Measurements from ENCODE around the gene PLAC8L1.

The PLAC8L1 gene

DNA sequence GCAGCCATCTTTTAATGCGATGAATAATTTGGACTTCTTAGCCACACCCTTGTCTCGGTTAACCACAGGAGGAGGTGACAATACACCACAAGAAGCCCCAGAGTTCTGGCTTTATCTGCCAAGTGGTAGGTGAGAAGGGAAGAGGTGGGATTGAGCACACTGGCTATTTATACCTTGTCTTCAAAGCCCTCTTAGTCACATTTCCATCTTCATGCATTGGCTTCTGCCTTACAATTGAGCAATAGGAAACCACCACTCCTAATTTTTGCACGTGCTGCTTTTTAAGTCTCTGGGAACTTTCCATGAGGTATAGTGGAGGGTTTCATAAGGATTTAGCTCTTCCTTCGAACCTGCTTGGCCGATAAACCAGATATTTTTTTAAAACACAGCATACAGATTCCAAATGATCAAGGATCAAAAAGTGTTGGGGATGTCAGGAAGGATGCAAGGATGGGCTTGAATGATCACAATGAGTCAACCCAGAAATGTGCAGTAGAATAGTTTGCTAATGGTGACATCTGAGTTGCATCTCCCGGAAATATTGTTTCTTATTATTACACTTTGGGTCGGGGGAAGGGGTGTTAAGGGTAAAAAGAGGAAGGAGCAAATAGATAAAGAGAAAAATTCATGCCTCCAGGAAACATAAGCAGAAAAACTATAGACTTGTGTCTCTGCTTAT is 25.5 kb downstream of the PLAC8L1 start:
- DNase-seq (ENCODE audit: low read depth in 3 of 3), result no peak

- no peak for DNase-seq (ENCODE audit: low read depth in 3 of 3)
Observed at GRCh38 chr5:146078566-146078965, 26.8 kb downstream of the PLAC8L1 start.

DNA sequence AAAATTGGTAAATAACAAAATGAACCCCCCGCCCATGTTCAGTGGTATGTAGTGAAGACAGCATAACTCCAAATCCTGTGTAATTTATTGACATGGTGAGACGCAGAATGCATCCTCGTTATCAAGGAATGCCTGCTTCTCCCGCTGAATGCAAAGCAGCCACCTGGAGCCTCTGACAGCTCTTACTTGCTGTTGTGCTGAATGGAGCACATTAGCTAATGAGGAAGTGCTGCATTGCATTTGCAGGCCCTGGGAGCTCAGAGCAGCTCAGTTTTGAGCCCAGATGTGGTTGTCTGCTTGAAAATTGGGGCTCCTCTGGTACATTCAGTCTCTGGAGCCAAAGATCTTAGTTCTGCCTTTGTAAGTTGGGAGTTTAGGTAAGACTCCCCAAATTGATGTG is 28.9 kb downstream of the PLAC8L1 start:
- DNase-seq (ENCODE audit: low read depth in 3 of 3), result no peak

- DNase-seq (ENCODE audit: low read depth in 3 of 3), result no peak
Observed at GRCh38 chr5:146076028-146076427, 29.3 kb downstream of the PLAC8L1 start.

DNA sequence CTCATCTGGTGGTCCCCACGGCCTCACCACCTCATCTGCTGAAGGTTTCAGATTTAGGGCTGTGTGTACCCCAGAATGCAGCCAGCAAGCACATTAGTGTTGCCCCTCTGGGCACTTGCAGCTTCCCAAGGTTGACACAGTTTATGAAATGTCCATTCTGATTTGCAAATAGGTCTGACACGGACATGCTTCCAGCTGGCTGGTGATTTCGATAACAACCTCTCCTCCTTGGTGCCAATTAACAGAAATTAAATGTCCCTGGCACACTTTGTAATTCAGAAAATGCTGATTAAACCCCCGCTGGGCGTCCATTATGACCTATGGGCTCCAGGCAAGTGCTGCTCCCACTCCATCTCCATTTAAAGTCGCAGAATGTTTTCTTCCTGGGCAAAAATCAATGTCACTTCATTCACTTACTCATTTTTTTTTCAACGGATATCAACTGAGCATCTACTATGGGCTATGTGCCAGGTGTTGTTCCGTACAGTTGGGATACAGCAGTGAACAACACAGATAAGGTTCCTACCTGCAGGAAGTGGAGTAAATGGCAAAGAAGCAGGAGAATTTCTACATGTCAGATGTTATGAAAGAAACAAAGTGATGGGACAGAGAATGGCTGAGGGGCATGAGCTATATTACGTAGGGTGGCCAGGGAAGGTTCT is 32.0 kb downstream of the PLAC8L1 start:
- no peak for DNase-seq (ENCODE audit: low read depth in 3 of 3)

- no peak for DNase-seq (ENCODE audit: low read depth in 3 of 3)
Observed at GRCh38 chr5:146072595-146072994, 32.8 kb downstream of the PLAC8L1 start.

- DNase-seq (ENCODE audit: low read depth in 3 of 3), result no peak
Observed at GRCh38 chr5:146071171-146071570, 34.2 kb downstream of the PLAC8L1 start.

- DNase-seq (ENCODE audit: low read depth in 3 of 3), result no peak
Observed at GRCh38 chr5:146070746-146071145, 34.6 kb downstream of the PLAC8L1 start.

GRCh38 chr5:146069780-146070099 is 35.6 kb downstream of the PLAC8L1 start:
- DNase-seq (ENCODE audit: low read depth in 3 of 3), result no peak

- no peak for DNase-seq (ENCODE audit: low read depth in 3 of 3)
Observed at GRCh38 chr5:146068977-146069779, 36.2 kb downstream of the PLAC8L1 start.

GRCh38 chr5:146068206-146068605 is 37.2 kb downstream of the PLAC8L1 start:
- no peak for DNase-seq (ENCODE audit: low read depth in 3 of 3)

DNA sequence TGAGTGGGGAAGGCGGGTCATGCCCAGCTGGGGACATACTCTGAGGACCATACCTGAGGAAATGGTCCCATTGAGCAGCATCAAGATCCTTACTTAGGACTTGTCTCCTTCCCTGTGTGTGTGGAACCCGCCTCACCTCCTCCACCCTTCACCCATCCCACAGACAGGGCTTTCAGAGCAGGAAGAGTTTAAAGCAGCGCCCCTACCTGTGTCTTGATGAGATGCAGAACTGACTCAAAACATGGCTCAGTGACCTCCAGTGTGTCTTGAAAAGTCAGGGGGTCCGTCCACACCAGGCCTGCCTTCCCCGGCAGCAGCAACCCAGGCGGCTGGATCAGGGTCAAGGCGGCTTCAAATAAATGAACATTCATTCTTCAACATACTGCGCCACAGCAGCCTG is 38.4 kb downstream of the PLAC8L1 start:
- DNase-seq (ENCODE audit: low read depth in 3 of 3), result no peak

GRCh38 chr5:146060221-146060585 is 45.2 kb downstream of the PLAC8L1 start:
- DNase-seq (ENCODE audit: low read depth in 3 of 3), result no peak

- no peak for DNase-seq (ENCODE audit: low read depth in 3 of 3)
Observed at GRCh38 chr5:146059460-146060220, 45.7 kb downstream of the PLAC8L1 start.

- DNase-seq (ENCODE audit: low read depth in 3 of 3), result no peak
Observed at GRCh38 chr5:146055432-146055831, 49.9 kb downstream of the PLAC8L1 start.

DNA sequence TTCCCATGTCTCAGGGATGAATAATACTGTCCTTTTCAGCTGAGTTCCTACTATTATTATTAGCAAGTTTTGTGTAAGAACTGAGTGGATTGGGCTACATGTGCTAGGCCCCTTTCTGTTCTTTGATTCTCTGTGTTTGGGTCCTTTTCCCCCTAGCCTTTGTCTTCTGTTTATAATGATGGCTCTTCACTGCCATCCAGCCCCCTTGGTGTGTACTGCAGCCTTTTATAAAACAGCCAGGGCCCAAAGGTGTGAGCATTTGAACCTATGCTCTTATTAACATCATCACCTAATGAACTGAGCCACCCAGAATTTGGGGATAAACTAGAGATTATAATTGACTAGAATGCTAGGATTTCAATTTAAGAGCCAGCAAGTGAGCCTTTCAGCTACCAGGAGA is 52.6 kb downstream of the PLAC8L1 start:
- DNase-seq (ENCODE audit: low read depth in 3 of 3), result no peak

DNA sequence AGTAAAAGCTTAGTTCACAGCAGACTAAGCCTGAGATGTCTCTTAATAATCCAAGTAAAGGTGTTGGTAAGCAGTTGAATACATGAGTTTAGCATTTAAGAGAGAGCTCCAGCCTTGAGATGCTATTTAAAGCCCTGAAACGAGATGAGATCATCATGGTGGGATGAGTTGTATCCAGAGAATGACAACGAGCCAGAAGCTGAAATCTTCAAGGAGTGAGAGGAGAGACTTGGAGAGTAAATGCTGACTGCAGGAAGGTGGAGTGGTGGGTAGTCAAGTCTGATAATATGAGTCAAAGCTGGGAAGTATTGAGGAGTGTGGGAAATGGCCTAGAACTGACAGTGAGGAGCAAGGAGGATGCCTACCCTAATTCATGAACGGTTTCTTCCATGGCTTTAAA is 53.7 kb downstream of the PLAC8L1 start:
- no peak for DNase-seq (ENCODE audit: low read depth in 3 of 3)

DNA sequence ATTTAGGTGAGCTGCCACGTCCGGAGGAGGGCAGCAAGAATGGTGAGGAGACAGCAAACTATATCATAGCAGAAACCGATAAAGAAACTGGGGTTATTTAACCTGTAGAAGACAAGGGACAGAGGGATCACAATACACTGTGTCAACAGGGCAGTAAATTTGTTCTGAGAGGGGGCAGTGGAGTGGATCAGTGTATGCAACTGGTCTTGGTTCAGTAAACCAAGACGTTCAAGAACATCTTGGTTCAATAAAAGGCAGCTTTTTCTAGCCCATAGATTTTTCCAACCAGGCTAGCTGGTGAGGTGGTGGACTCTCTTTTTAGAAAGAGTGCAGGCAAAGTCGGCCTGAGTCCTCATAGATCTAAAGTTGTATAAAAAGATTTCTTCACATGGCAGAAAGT is 55.3 kb downstream of the PLAC8L1 start:
- DNase-seq (ENCODE audit: low read depth in 3 of 3), result no peak

DNA sequence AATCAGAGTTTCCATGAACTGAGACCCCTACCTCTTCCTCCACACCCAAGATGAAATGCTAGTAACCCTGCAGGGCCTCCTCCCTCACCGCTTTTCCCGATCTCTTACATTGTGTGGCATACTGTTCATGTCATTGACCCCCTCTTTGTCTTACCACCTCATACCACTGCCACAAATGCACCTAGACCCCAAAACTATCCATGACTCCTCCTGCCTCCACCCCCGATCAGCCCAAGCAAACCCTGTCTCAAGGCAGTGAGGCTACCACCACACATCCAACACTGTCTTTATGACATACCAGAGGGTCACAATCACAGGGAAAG is 55.7 kb downstream of the PLAC8L1 start:
- DNase-seq (ENCODE audit: low read depth in 3 of 3), result no peak

DNA sequence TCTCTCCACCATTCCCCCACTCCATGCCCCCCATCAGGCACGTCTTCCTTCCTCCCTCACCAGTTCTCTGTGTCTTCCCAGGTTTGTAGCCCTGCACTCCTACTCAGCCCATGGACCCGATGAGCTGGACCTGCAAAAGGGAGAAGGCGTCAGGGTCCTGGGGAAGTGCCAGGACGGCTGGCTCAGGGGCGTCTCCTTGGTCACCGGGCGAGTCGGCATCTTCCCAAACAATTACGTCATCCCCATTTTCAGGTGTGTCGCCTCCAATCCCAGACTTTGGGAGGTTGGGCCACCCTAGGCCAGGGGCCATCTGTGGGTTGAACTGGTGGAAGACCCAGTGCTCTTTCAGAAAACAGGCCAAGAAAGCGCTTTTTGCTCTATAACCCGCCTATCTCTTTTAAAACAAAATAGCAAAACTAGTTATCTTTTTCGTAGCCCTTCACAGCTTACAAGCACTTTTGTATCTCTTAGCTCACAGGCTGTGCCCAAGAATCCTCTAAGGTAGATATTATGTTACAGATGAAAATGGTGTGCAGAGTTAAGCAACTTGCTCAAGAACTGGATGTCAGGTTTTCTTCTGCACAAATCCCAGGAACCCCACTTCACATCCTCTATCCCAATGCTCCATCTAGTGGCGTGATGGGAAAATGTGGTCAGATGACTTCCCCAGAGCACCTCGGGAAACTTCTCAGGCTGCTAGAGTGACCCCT is 56.2 kb downstream of the PLAC8L1 start:
- DNase-seq (ENCODE audit: low read depth in 3 of 3), result no peak

DNA sequence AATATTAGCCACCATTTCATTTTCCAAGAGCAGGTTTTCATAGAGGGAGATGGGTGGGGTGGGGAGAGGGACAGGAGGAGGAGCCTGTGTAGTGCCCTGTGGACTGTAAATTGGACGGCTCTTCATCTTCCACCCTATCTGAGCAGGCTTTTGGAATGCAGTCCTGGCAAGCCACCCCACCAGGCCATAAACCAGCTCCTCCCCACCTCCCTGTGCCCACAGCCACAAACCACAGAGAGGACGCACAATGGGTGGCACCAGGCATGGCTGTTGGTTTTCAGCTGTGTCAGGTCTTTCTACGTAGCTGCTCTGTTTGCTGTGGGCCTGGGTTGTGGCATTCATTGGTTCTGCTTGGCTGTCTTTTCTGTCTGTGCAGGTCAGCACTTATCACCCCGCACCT is 58.0 kb downstream of the PLAC8L1 start:
- no peak for DNase-seq (ENCODE audit: low read depth in 3 of 3)

DNA sequence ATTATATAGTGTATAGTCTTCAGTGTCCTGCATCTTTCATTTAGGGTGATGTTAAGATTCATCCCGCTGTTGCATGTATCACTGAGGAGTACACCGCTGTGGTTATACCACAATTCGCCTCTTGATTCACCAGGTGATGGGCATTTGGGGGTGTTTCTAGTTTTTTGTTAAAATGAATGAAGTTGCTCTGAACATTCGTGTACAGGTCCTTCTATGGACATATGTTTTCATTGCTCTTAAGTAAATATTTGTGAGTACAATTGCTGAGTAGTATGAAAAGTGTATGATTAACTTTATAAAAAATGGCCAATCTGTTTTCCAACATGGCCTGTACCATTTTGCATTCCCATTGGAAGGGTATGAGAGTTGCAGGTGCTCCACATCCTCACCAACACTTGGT is 61.7 kb downstream of the PLAC8L1 start:
- DNase-seq (ENCODE audit: low read depth in 3 of 3), result no peak
